OCI-LY1 (cell line): ENCODE measurements around the gene P3H2.

Experiments used
- H2AFZ ChIP-seq: fragments of 200-600 bp; sonication (generic), shearing (Covaris generic); 2 replicates; pipeline ENCODE4 v1.6.0; 2014; ENCODE audit warnings: antibody characterized with exemption, mild to moderate bottlenecking, low read length
- H3F3A ChIP-seq: fragments of 200-600 bp; sonication (generic), shearing (Covaris generic); 2 replicates; pipeline ENCODE4 v1.6.0; 2014; ENCODE audit warnings: mild to moderate bottlenecking, antibody characterized with exemption, low read length, moderate library complexity; ENCODE audit not compliant: insufficient read depth
- H3K27ac ChIP-seq: fragments of 200-600 bp; sonication (generic); 2 replicates; pipeline ENCODE4 v1.5.1; 2014; ENCODE audit warnings: low read length, mixed run types, mild to moderate bottlenecking, low read depth; ENCODE audit not compliant: poor library complexity, severe bottlenecking
- H3K27me3 ChIP-seq: fragments of 200-600 bp; sonication (generic); 2 replicates; pipeline ENCODE4 v1.6.0; 2014; ENCODE audit warnings: antibody characterized with exemption, mild to moderate bottlenecking, low read length, moderate library complexity; ENCODE audit not compliant: insufficient read depth
- H3K36me3 ChIP-seq: fragments of 200-600 bp; sonication (generic); 2 replicates; pipeline ENCODE4 v1.6.1; 2014; ENCODE audit warnings: mild to moderate bottlenecking, antibody characterized with exemption, low read length, moderate library complexity, mixed read lengths; ENCODE audit not compliant: insufficient read depth
- H3K4me1 ChIP-seq: fragments of 200-600 bp; sonication (generic); 2 replicates; pipeline ENCODE4 v1.5.1; 2014; ENCODE audit warnings: mild to moderate bottlenecking, low read length, moderate library complexity; ENCODE audit not compliant: insufficient read depth, severe bottlenecking
- H3K4me2 ChIP-seq: fragments of 200-600 bp; sonication (generic), shearing (Covaris generic); 2 replicates; pipeline ENCODE4 v1.6.1; 2014; ENCODE audit warnings: low read length
- H3K4me3 ChIP-seq: fragments of 200-600 bp; sonication (generic); 2 replicates; pipeline ENCODE4 v1.5.1; 2014; ENCODE audit warnings: low read length, low read depth, mild to moderate bottlenecking, mixed read lengths; ENCODE audit not compliant: poor library complexity, severe bottlenecking
- H3K79me2 ChIP-seq: fragments of 200-600 bp; shearing (Covaris generic); 2 replicates; pipeline ENCODE4 v1.6.1; 2016; ENCODE audit warnings: mixed run types, low read length, mixed read lengths; ENCODE audit not compliant: insufficient read depth
- H3K9ac ChIP-seq: fragments of 200-600 bp; sonication (generic), shearing (Covaris generic); 2 replicates; pipeline ENCODE4 v1.6.1; 2014; ENCODE audit warnings: mild to moderate bottlenecking, low read length, mixed read lengths
- H3K9me2 ChIP-seq: fragments of 200-600 bp; sonication (generic), shearing (Covaris generic); 2 replicates; pipeline ENCODE4 v1.6.1; 2014; ENCODE audit warnings: low read depth, mild to moderate bottlenecking, low read length, mixed read lengths
- H3K9me3 ChIP-seq: fragments of 200-600 bp; shearing (Covaris generic); 2 replicates; pipeline ENCODE4 v1.6.1; 2014; ENCODE audit warnings: low read length, mixed read lengths
- H4K20me1 ChIP-seq: fragments of 200-600 bp; sonication (generic), shearing (Covaris generic); 2 replicates; pipeline ENCODE4 v1.6.0; 2016; ENCODE audit warnings: mild to moderate bottlenecking, low read length; ENCODE audit not compliant: insufficient read depth
- EZH2 ChIP-seq: fragments of 200-600 bp; sonication (generic), shearing (Covaris generic); IDR thresholded peaks from 2 replicates; pipeline ENCODE4 v1.8.0; 2017; ENCODE audit warnings: borderline replicate concordance, mixed run types, mild to moderate bottlenecking, antibody characterized with exemption, low read length, moderate library complexity, mixed read lengths
- TF ChIP-seq, protein P1 (sequence below): fragments of 200-600 bp; sonication (generic), shearing (Covaris generic); IDR thresholded peaks from 2 replicates; pipeline ENCODE4 v1.5.1; 2017; ENCODE audit warnings: mild to moderate bottlenecking, antibody characterized with exemption, low read length, moderate library complexity, mixed read lengths

Gene P3H2

DNA sequence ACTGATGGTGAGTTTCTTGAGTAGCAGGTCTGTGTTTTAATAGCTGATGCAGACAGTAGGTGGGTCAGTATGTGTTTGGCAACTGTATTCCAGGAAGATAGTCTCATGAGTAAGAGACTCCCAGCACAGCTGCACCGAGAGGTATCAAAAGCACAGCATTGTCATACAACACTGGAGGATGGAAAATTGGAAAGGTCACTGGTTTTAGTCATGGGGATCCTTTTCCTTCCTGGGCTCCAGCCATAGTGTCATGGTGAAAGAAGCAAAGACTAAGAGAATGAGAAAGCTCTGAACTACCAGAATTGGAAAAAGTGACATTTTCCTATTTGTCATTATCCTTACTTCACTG lies 61.5 kb downstream of the P3H2 start:
- Histone ChIP-seq H3K9ac (no peak overlapping the region), H3K36me3 (no peaks in the 10 kb centered on the region), H3K4me3 (no peak overlapping the region), H3K27ac (no peak overlapping the region), H4K20me1 (no peaks in the 10 kb centered on the region), H3K9me3 (no peaks in the 10 kb centered on the region), H3K4me1 (no peaks in the 10 kb centered on the region), H3K9me2 (no peaks in the 10 kb centered on the region), H2AFZ (no peak overlapping the region), H3F3A (no peaks in the 10 kb centered on the region), H3K27me3 (no peaks in the 10 kb centered on the region), H3K4me2 (no peak overlapping the region), H3K79me2 (no peaks in the 10 kb centered on the region)
- no peak for TF ChIP-seq EZH2
- TF ChIP-seq, protein P1, sequence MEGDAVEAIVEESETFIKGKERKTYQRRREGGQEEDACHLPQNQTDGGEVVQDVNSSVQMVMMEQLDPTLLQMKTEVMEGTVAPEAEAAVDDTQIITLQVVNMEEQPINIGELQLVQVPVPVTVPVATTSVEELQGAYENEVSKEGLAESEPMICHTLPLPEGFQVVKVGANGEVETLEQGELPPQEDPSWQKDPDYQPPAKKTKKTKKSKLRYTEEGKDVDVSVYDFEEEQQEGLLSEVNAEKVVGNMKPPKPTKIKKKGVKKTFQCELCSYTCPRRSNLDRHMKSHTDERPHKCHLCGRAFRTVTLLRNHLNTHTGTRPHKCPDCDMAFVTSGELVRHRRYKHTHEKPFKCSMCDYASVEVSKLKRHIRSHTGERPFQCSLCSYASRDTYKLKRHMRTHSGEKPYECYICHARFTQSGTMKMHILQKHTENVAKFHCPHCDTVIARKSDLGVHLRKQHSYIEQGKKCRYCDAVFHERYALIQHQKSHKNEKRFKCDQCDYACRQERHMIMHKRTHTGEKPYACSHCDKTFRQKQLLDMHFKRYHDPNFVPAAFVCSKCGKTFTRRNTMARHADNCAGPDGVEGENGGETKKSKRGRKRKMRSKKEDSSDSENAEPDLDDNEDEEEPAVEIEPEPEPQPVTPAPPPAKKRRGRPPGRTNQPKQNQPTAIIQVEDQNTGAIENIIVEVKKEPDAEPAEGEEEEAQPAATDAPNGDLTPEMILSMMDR: no peak

DNA sequence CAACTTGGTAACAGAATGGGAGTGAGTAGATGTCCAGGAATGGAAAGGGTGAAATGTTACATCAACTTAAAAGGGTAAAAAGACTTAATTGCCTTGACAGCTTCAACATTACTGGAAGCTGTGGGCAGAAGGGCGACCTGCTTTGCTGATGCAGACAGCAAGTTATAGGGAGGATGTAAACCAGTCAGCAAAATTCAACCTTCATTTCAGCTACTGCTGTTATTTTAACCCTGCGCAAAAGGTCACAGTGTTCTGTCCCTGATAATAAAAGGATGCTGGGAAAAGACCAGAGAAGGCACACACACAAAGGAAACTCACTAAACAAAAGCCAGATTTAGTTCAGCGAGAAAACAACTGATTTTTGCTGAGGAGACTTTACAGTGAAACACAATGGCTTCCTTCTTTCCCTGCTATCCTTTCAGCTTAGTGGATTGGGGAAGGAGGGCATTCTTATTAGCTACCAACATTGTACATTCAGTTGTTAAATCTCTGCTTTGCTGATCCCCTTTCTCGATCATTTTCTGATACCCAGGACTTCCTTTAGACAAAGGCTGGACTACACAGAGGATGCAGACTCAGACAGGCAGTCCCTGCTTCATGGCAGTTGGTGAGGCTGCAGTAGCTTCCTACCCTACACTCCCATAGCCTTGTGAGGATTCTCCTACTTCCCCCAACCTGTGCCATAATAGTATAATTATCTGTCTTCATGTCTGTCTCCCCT lies 62.0 kb downstream of the P3H2 start:
- H3K27me3 ChIP-seq: no peaks in the 10 kb centered on the region
- H2AFZ ChIP-seq: no peak overlapping the region
- H3K4me3 ChIP-seq: no peak overlapping the region
- TF ChIP-seq EZH2: no peak
- H3F3A ChIP-seq: no peaks in the 10 kb centered on the region
- no peaks in the 10 kb centered on the region for H3K79me2 ChIP-seq
- no peaks in the 10 kb centered on the region for H3K9me2 ChIP-seq
- H3K4me2 ChIP-seq: no peak overlapping the region
- H3K4me1 ChIP-seq: no peaks in the 10 kb centered on the region
- H4K20me1 ChIP-seq: no peaks in the 10 kb centered on the region
- no peak overlapping the region for H3K9ac ChIP-seq
- no peak overlapping the region for H3K27ac ChIP-seq
- no peaks in the 10 kb centered on the region for H3K9me3 ChIP-seq
- no peaks in the 10 kb centered on the region for H3K36me3 ChIP-seq

DNA sequence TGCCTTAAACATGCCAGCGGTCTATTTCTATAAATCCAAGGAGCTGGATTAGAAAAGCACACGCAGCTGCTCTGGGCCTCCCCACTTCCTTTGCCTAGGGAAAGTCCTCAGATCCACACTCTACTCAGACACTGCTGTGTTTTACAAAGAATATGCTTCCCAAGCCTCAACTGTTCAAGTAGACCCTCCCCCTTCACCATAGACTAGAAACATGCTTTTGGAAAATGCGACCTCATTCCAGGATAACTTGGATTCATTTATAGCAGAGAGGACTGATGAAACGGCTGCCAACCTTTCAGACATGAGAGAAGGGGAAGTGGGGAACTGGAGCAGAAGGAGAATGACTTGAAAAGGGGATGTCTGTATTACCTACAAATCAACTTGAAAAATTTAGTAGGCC lies 64.0 kb downstream of the P3H2 start:
- H3K4me1 ChIP-seq: no peaks in the 10 kb centered on the region
- H3K9me3 ChIP-seq: no peaks in the 10 kb centered on the region
- H3K27me3 ChIP-seq: no peaks in the 10 kb centered on the region
- no peaks in the 10 kb centered on the region for H3K9me2 ChIP-seq
- H2AFZ ChIP-seq: no peak overlapping the region
- H3K4me3 ChIP-seq: no peak overlapping the region
- no peaks in the 10 kb centered on the region for H3F3A ChIP-seq
- no peak overlapping the region for H3K27ac ChIP-seq
- H3K4me2 ChIP-seq: no peak overlapping the region
- H3K9ac ChIP-seq: no peak overlapping the region
- no peaks in the 10 kb centered on the region for H3K36me3 ChIP-seq
- no peak for TF ChIP-seq EZH2
- TF ChIP-seq, protein P1: no peak
- H4K20me1 ChIP-seq: no peaks in the 10 kb centered on the region
- no peaks in the 10 kb centered on the region for H3K79me2 ChIP-seq

DNA sequence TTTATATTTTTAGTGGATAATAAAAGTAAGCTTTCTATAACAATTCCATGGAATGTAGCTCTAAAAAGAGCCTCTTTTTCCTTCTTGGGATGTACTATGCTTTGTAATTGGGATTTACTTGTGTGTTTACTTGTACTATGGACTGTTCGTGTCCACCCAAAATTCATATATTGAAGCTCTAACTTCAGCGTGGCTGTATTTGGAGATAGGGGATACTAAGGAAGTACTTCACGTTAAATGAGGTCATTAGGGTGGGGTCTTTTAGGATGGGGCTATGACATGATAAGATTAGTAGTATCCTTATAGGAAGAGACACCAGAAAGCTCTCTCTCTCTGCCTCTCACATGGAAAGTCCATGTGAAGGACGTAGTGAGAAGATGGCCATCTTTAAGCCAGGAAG lies 64.9 kb downstream of the P3H2 start:
- Histone ChIP-seq H4K20me1 (no peaks in the 10 kb centered on the region), H3K4me1 (no peaks in the 10 kb centered on the region), H3K9me3 (no peaks in the 10 kb centered on the region), H3K4me3 (no peak overlapping the region), H3K36me3 (no peaks in the 10 kb centered on the region), H3K27ac (no peak overlapping the region), H3K27me3 (no peaks in the 10 kb centered on the region), H3K79me2 (no peaks in the 10 kb centered on the region), H3K4me2 (no peak overlapping the region), H3K9me2 (no peaks in the 10 kb centered on the region), H3K9ac (no peak overlapping the region), H3F3A (no peaks in the 10 kb centered on the region), H2AFZ (no peak overlapping the region)
- TF ChIP-seq, protein P1: no peak
- no peak for TF ChIP-seq EZH2
